PFSK-1 (cell line): ENCODE results near the gene NEK7.

ENCODE experiments used
- FOXP2 ChIP-seq: optimal IDR thresholded peaks from 2 replicates; pipeline ENCODE3; 2011; ENCODE audit warnings: borderline replicate concordance, control low read depth, inconsistent platforms; ENCODE audit not compliant: insufficient read depth; ENCODE audit errors: extremely low read length, extremely low read depth
- POLR2AphosphoS5 ChIP-seq: IDR thresholded peaks from 2 replicates; pipeline ENCODE4 v1.6.1; 2012; ENCODE audit warnings: low read depth, mild to moderate bottlenecking, control low read depth, low read length, moderate library complexity
- SIN3A ChIP-seq: IDR thresholded peaks from 2 replicates; pipeline ENCODE4 v1.6.1; 2012; ENCODE audit warnings: mild to moderate bottlenecking, low read length, moderate library complexity, borderline replicate concordance; ENCODE audit not compliant: insufficient read depth
- TAF1 ChIP-seq: IDR thresholded peaks from 2 replicates; pipeline ENCODE4 v1.6.1; 2012; ENCODE audit warnings: low read length, control low read depth, borderline replicate concordance; ENCODE audit not compliant: insufficient read depth
- TF ChIP-seq, protein P1 (sequence below), 2 experiments: IDR thresholded peaks; 2 replicates each; pipeline versions ENCODE4 v1.6.1 to v1.8.0; 2011 to 2012; ENCODE audit warnings: low read depth in 2 of 2, low read length in 2 of 2, control low read depth in 1 of 2, inconsistent platforms in 1 of 2, mild to moderate bottlenecking in 1 of 2, moderate library complexity in 1 of 2; ENCODE audit not compliant: insufficient read depth in 1 of 2

The NEK7 gene

GRCh38 chr1:198350456-198350855, 193.7 kb downstream of the NEK7 start:
- TF ChIP-seq TAF1 = no peak

- no peak for TF ChIP-seq POLR2AphosphoS5
- no peak for TF ChIP-seq SIN3A
- TF ChIP-seq FOXP2 = no peak
- TF ChIP-seq, protein P1, sequence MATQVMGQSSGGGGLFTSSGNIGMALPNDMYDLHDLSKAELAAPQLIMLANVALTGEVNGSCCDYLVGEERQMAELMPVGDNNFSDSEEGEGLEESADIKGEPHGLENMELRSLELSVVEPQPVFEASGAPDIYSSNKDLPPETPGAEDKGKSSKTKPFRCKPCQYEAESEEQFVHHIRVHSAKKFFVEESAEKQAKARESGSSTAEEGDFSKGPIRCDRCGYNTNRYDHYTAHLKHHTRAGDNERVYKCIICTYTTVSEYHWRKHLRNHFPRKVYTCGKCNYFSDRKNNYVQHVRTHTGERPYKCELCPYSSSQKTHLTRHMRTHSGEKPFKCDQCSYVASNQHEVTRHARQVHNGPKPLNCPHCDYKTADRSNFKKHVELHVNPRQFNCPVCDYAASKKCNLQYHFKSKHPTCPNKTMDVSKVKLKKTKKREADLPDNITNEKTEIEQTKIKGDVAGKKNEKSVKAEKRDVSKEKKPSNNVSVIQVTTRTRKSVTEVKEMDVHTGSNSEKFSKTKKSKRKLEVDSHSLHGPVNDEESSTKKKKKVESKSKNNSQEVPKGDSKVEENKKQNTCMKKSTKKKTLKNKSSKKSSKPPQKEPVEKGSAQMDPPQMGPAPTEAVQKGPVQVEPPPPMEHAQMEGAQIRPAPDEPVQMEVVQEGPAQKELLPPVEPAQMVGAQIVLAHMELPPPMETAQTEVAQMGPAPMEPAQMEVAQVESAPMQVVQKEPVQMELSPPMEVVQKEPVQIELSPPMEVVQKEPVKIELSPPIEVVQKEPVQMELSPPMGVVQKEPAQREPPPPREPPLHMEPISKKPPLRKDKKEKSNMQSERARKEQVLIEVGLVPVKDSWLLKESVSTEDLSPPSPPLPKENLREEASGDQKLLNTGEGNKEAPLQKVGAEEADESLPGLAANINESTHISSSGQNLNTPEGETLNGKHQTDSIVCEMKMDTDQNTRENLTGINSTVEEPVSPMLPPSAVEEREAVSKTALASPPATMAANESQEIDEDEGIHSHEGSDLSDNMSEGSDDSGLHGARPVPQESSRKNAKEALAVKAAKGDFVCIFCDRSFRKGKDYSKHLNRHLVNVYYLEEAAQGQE (IDR thresholded peaks at IDR 0.05; ENCODE audit: insufficient read depth in 1 of 2, low read depth in 2 of 2, low read length in 2 of 2) = no peak
- no peak for TF ChIP-seq TAF1
These were observed 196.3 kb downstream of the NEK7 start for GRCh38 chr1:198352975-198353695.

- TF ChIP-seq FOXP2 = no peak
- TF ChIP-seq POLR2AphosphoS5 = no peak
- no peak for TF ChIP-seq SIN3A
- no peak for TF ChIP-seq TAF1
- TF ChIP-seq, protein P1 (IDR thresholded peaks at IDR 0.05; ENCODE audit: insufficient read depth in 1 of 2, low read depth in 2 of 2, low read length in 2 of 2) = no peak
These were observed 201.1 kb downstream of the NEK7 start for GRCh38 chr1:198357937-198358336.

GRCh38 chr1:198359024-198359653, 202.3 kb downstream of the NEK7 start:
- TF ChIP-seq, protein P1 (IDR thresholded peaks at IDR 0.05; ENCODE audit: insufficient read depth in 1 of 2, low read depth in 2 of 2, low read length in 2 of 2) = no peak
- no peak for TF ChIP-seq SIN3A
- TF ChIP-seq TAF1 = no peak
- TF ChIP-seq FOXP2 = no peak
- TF ChIP-seq POLR2AphosphoS5 = no peak

- TF ChIP-seq FOXP2 = no peak
- no peak for TF ChIP-seq TAF1
- TF ChIP-seq, protein P1 (IDR thresholded peaks at IDR 0.05; ENCODE audit: insufficient read depth in 1 of 2, low read depth in 2 of 2, low read length in 2 of 2) = no peak
- TF ChIP-seq SIN3A = no peak
- TF ChIP-seq POLR2AphosphoS5 = no peak
These were observed 203.5 kb downstream of the NEK7 start for GRCh38 chr1:198360208-198360729.
